ENCODE data around the gene DOCK10. TPM values are rescaled to one million over a fixed set of nuclear protein-coding genes. Genes with fewer than 3 reads are reported as not detected.

DOCK10 gene
- total RNA-seq, 1 donor from 2014 or later = 2.3 TPM

GRCh38 chr2:224780823-224781222 is 261.4 kb downstream of the DOCK10 start:
- no peak for DNase-seq (ENCODE audit: missing footprints)
- intact Hi-C loops (cut with DNase I) = no loop called here
- ATAC-seq = no peak

- intact Hi-C loops (cut with DNase I) = no loop called here
- no peak for ATAC-seq
- DNase-seq (ENCODE audit: missing footprints) = no peak
Measured at GRCh38 chr2:224780106-224780505, 262.2 kb downstream of the DOCK10 start.

GRCh38 chr2:224778474-224778877 is 263.8 kb downstream of the DOCK10 start:
- no peak for DNase-seq (ENCODE audit: missing footprints)
- ATAC-seq = no peak
- intact Hi-C loops (cut with DNase I) = loop anchor here (5.0 to 10.0 kb wide), 2 partner anchors 124 to 421 kb away; no protein-coding TSS in a partner anchor

DNA sequence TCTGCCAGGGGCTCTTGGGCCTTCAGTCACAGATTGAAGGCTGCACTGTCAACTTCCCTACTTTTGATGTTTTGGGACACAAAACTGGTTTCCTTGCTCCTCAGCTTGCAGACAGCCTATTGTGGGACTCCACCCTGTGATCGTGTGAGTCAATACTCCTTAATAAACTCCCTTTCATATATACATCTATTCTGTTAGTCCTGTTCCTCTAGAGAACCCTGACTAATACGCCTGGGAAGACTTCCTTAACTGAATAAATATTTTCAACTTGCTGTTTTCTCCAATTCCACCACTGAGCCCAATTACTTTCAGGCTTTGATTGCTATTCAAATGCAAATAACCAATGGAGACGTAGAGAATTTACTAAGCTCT is 264.7 kb downstream of the DOCK10 start:
- no peak for ATAC-seq
- intact Hi-C loops (cut with DNase I) = loop anchor here (5.0 to 10.0 kb wide), 2 partner anchors 123 to 420 kb away; no protein-coding TSS in a partner anchor
- no peak for DNase-seq (ENCODE audit: missing footprints)

GRCh38 chr2:224776795-224777558 is 265.3 kb downstream of the DOCK10 start:
- ATAC-seq = no peak
- intact Hi-C loops (cut with DNase I) = loop anchor here (5.0 to 10.0 kb wide), 2 partner anchors 122 to 420 kb away; no protein-coding TSS in a partner anchor
- no peak for DNase-seq (ENCODE audit: missing footprints)

DNA sequence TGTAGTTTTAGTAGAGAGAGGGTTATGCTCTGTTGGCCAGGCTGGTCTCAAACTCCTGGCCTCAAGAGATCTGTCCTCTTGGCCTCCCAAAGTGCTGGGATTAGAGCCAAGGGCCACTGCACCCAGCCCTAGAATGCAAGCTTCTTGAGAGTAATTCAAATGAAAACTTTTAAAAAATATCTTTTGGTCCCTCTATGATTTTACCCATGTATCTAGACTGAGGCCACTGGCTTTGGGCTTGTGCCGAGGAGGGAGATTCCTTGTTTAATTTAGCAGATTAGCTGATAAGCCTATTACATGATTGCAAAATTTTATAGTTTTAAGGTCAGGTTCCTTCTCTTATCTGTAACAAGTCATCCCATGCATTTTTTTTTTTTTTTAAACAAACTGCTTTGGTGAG is 266.6 kb downstream of the DOCK10 start:
- intact Hi-C loops (cut with DNase I) = loop anchor here (5.0 to 10.0 kb wide), 2 partner anchors 121 to 418 kb away; no protein-coding TSS in a partner anchor
- no peak for DNase-seq (ENCODE audit: missing footprints)

GRCh38 chr2:224774735-224775134 is 267.5 kb downstream of the DOCK10 start:
- intact Hi-C loops (cut with DNase I) = loop anchor here (5.0 to 10.0 kb wide), 2 partner anchors 120 to 417 kb away; no protein-coding TSS in a partner anchor
- DNase-seq (ENCODE audit: missing footprints) = no peak
- no peak for ATAC-seq

More for the DNA sequence above, 266.6 kb downstream of the DOCK10 start:
- no peak for ATAC-seq

DNA sequence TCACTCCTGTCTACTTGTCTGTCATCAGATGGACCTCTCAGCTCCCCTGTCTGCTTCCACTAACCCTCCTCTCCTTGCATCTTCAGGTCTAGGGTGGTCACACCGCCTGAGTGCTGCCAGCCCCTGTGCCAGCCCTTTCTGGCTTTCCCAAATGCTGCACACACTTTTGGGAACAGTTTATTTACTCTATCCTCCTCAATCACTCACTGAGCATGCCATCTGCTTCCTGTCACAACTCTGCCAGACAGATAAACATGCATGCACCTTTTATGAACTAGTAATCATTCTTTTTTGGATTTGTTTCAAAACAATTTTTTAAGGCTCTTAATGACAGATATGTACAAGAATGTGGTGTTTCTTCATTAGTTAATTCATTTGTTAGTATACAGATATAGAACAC is 269.8 kb downstream of the DOCK10 start:
- intact Hi-C loops (cut with DNase I) = loop anchor here (10.0 kb wide), 1 partner anchor 118 kb away; no protein-coding TSS in a partner anchor
- ATAC-seq (no peak), DNase-seq (ENCODE audit: missing footprints) (no peak)

GRCh38 chr2:224769489-224769888 is 272.8 kb downstream of the DOCK10 start:
- ATAC-seq (no peak), DNase-seq (ENCODE audit: missing footprints) (no peak)
- intact Hi-C loops (cut with DNase I) = no loop called here

DNA sequence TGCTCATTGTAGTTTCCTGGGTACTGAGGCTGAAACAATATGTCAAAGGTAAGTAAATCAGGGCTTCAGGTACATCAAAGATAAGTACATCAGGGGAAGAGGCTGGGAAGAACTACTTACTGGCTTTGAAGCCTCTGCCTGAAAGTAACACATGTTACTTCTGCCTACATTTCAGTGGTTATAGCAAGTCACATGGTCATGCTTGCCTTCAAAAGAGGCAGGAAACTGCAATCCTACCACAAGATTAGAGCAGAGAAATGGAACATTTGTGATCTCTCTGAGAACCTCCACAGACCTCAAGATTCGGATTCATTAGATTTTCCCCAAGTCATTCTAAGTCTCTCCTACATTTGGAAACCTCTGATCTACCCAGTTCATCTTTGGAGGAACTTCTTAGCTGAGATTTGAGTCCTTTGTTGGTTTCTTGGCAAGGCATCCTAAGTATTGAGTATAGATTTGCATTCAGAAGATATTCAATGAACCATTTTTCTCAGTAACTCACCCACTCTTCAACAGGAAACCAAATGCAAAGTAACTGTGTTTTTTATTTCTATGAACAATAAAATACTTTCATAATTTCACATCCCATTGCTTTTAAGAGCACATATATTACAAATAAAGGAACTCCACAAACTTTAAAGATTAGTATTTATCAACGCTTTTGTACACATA is 277.6 kb downstream of the DOCK10 start:
- ATAC-seq (no peak), DNase-seq (ENCODE audit: missing footprints) (no peak)
- intact Hi-C loops (cut with DNase I) = no loop called here

DNA sequence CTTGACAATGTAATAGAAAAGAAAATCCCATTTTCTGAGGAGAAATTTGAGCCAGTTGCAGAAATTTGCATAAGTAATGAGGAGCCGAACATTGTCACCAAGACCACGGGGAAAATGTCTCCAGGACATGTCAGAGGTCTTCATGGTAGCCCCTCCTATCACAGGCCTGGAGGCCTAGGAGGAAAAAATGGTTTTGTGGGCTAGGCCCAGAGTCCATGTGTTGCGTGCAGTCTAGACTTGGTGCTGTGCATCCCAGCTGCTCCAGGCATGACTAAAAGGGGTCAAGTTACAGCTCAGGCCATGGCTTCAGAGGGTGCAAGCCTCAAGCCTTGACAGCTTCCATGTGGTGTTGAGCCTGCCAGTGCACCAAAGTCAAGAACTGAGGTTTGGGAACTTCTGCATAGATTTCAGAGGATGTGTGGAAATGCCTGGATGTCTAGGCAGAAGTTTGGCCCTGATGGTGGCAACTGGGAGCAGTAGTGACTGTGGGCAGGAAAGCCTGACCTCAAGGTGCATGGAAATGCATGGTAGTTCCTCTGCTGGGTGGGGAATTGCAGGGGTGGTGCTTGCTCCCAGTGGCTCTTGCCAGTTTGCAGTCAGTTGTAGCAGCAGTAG is 284.2 kb downstream of the DOCK10 start:
- no peak for ATAC-seq
- intact Hi-C loops (cut with DNase I) = no loop called here
- DNase-seq (ENCODE audit: missing footprints) = no peak

DNA sequence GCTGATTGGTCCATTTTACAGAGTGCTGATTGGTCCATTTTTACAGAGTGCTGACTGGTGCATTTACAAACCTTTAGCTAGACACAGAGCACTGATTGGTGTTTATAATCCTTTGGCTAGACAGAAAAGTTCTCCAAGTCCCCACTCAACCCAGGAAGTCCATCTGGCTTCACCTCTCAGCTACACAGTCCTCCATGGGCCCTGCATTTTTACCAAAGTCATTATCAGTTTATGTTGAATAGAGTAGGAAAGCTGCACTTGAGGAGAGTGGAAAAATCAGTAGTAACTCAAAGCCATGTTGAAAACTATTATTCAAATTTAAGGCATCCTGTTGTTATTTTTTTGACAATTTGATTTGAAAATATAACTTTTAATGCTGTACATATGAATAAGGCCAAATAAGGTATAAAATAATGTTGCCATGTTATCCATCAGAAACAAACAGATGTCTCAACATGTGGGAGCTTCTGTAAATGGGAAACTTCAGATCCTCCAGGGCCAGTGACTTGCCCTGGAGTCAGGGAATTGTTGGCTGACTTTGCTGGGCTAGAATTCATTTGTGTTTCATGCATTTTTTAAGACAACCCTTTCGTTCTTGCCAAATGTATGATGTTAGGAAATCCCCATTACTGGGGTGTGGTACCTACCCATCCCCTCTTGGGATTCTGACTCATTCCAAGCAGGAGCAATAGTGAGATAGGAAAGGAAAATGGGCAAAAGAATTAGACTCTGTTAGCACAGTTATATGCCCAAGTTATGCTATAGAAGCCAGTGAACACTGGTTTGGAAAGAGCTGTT is 288.3 kb downstream of the DOCK10 start:
- ATAC-seq (peak; percentile 91), DNase-seq (ENCODE audit: missing footprints) (no peak)
- intact Hi-C loops (cut with DNase I) = no loop called here

DNA sequence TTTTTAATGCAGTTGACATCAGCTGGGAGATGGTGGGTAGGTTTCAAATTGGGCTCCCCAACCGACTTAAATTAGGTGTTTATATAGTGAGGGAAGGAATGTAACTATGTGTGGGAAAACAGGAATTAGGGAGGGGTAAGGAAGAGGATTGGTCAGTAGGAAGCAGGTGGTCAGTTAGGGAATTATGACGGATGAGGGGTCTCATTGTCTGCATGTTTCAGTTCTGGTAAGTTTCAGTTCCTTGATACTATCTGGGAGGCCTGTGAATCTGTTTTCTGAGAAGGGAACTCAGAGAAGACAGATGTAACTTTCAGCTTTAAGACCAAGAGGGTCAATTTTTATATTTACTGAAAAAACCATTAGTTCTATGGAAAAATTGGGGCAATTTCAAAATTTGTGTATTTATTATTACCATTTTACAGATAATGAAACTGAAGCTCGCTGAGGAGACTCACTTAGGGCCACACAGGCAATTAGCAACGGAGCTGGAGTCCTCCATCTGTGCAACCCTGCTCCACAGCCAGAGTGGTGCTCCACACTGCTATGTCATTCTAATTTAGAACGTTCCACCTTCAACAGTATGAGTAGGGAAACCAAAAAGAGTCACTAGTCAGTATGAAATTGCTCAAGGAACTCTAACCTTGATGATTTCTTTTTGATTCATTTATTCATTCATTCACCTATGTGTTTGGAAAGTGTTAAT is 290.1 kb downstream of the DOCK10 start:
- no peak for DNase-seq (ENCODE audit: missing footprints)
- no peak for ATAC-seq
- intact Hi-C loops (cut with DNase I) = no loop called here

- no peak for DNase-seq (ENCODE audit: missing footprints)
Measured at GRCh38 chr2:224749136-224749535, 293.1 kb downstream of the DOCK10 start.

DNA sequence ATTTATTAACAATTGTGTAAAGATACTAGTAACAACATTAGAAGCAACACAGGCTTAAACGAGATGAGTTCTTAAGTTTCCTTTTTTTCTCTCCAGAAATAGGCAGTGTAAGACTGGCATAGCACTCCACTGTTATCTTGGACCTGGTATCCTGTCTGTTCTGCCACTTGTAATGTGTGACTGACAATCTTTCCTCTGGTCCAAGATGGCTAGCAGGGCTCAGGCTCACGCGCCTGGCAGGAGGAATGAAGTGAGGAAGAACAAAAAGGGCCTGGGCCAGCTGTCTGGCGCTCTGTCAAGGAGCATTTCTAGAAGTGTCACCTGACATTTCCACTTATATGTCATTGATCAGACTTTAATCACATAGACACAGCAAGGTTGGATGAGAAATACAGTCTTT is 294.5 kb downstream of the DOCK10 start:
- DNase-seq (ENCODE audit: missing footprints) = no peak
- no peak for ATAC-seq
- intact Hi-C loops (cut with DNase I) = no loop called here

More at GRCh38 chr2:224749136-224749535, 293.1 kb downstream of the DOCK10 start:
- ATAC-seq = no peak
- intact Hi-C loops (cut with DNase I) = no loop called here

- no peak for DNase-seq (ENCODE audit: missing footprints)
- intact Hi-C loops (cut with DNase I) = no loop called here
- ATAC-seq = no peak
Measured at GRCh38 chr2:224736227-224736626, 306.0 kb downstream of the DOCK10 start.

DNA sequence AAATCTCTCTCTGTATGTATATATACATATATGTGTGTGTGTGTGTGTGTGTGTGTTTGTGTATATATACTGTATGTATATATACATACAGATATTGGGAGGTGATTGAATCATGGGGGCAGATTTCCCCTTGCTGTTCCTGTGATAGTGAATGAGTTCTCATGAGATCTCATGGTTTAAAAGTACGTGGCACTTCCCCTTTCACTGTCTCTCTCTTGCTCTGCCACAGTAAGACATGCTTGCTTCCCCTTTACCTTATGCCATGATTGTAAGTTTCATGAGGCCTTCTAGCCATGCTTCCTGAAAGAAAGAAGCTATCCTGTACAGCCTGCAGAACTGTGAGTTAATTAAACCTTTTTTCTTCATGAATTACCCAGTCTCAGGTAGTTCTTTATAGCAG is 307.3 kb downstream of the DOCK10 start:
- no peak for ATAC-seq
- intact Hi-C loops (cut with DNase I) = no loop called here
- no peak for DNase-seq (ENCODE audit: missing footprints)

DNA sequence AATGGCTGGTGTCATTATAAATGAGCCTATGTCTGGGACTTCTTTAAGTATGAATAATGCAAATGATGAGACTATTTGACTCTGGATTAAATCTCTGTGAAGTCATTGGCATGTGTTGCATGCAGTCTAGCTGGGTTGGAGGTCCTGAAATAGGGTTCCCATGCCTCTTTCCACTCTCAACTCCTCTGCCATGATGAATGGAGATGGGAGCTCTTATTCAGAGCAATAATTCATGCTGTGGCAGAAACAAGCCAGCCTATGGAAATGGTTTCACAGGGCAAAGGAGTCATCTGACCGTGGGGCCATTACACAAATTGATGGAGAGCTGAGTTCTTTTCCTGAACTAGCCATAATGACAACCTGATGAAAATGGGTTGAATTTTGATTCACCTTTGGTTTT is 310.6 kb downstream of the DOCK10 start:
- intact Hi-C loops (cut with DNase I) = no loop called here
- DNase-seq (ENCODE audit: missing footprints) (no peak), ATAC-seq (no peak)

Measured in Right ventricle myocardium inferior (tissue), 1 donor.